ENCODE results near the gene EAF2.

DNA sequence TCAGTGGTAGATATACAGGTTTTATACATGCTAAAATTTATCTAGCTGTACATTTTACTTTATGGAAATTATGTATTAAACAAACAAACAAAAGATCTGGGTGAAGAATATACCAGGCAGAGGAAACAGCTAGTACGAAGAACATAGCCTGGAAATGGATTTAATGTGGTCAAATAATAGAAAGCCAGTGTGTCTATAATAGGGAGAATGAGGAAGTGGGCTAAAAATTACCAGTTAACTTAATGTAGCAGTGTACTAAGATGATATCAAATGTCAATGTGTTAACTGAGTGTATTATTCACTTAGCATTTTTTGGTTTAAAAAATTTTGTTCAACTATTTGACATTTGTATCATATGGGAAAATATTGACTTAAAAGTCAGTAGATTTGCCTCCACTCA lies 36.4 kb downstream of the EAF2 start:
- TF ChIP-seq, protein P1, sequence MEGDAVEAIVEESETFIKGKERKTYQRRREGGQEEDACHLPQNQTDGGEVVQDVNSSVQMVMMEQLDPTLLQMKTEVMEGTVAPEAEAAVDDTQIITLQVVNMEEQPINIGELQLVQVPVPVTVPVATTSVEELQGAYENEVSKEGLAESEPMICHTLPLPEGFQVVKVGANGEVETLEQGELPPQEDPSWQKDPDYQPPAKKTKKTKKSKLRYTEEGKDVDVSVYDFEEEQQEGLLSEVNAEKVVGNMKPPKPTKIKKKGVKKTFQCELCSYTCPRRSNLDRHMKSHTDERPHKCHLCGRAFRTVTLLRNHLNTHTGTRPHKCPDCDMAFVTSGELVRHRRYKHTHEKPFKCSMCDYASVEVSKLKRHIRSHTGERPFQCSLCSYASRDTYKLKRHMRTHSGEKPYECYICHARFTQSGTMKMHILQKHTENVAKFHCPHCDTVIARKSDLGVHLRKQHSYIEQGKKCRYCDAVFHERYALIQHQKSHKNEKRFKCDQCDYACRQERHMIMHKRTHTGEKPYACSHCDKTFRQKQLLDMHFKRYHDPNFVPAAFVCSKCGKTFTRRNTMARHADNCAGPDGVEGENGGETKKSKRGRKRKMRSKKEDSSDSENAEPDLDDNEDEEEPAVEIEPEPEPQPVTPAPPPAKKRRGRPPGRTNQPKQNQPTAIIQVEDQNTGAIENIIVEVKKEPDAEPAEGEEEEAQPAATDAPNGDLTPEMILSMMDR (conservative IDR thresholded peaks at IDR 0.05 in 1 of 2, IDR thresholded peaks at IDR 0.05 in 1 of 2; ENCODE audit: extremely low read depth in 1 of 2, insufficient read depth in 1 of 2, low read depth in 1 of 2, low read length in 2 of 2) = no peak
- TF ChIP-seq EZH2 (IDR thresholded peaks at IDR 0.05; ENCODE audit: borderline replicate concordance, low read length) = no peak

Measured in mammary epithelial cell (primary cell).